Uterus (tissue), 2 donors: ENCODE data around the gene CDKAL1.
"Not testable (repeated sequence)": the region's sequence is repeated elsewhere in the genome, so short reads cannot be mapped to it uniquely, and the experiment has no call there.

Source experiments
- POLR2A ChIP-seq, 2 donors: fragments of 450-650 bp; IDR thresholded peaks; one replicate each; pipeline ENCODE4 v1.6.1; 2016; ENCODE audit warnings: antibody characterized with exemption in 2 of 2, mild to moderate bottlenecking in 1 of 2, moderate library complexity in 1 of 2
- TF ChIP-seq, protein P1 (sequence below), 4 experiments: fragments of 200-600 bp in 2 of 4; fragments of 450-650 bp in 2 of 4; sonication (generic) in 2 of 4; IDR thresholded peaks; one replicate each; pipeline ENCODE4 v1.5.1; 2016 to 2019; ENCODE audit warnings: antibody characterized with exemption in 4 of 4, mild to moderate bottlenecking in 2 of 4, moderate library complexity in 1 of 4

DNA sequence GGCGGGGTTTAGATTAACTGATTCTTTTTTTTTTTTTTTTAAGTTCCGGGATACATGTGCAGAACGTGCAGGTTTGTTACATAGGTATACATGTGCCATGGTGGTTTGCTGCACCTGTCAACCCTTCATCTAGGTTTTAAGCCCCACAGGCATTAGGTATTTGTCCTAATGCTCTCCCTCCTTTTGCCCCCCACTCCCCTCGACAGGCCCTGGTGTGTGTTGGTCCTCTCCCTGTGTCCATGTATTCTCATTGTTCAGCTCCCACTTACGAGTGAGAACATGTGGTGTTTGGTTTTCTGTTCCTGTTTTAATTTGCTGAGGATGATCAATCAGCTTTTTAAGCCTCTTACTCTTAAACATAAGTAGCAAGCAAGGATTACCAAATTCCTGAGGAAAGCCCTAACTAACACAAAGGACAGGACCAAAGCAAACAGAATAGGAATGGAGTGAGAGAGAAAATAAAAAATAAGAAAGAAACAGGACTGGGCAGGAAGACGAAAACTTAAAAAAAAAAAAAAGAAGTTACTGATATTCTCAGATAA, 558.0 kb downstream of the CDKAL1 start:
- TF ChIP-seq, protein P1, sequence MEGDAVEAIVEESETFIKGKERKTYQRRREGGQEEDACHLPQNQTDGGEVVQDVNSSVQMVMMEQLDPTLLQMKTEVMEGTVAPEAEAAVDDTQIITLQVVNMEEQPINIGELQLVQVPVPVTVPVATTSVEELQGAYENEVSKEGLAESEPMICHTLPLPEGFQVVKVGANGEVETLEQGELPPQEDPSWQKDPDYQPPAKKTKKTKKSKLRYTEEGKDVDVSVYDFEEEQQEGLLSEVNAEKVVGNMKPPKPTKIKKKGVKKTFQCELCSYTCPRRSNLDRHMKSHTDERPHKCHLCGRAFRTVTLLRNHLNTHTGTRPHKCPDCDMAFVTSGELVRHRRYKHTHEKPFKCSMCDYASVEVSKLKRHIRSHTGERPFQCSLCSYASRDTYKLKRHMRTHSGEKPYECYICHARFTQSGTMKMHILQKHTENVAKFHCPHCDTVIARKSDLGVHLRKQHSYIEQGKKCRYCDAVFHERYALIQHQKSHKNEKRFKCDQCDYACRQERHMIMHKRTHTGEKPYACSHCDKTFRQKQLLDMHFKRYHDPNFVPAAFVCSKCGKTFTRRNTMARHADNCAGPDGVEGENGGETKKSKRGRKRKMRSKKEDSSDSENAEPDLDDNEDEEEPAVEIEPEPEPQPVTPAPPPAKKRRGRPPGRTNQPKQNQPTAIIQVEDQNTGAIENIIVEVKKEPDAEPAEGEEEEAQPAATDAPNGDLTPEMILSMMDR (IDR thresholded peaks at IDR 0.05), result not testable (repeated sequence)
- not testable (repeated sequence) for TF ChIP-seq POLR2A (IDR thresholded peaks at IDR 0.05)
